GM12891 (cell line): ENCODE results near the gene SLC2A10.

Experiments
- POLR2A ChIP-seq: IDR thresholded peaks from 2 replicates; pipeline ENCODE4 v1.6.1; 2011; ENCODE audit warnings: low read depth, low read length, control low read depth
- SPI1 ChIP-seq: IDR thresholded peaks from 2 replicates; pipeline ENCODE4 v1.6.1; 2011; ENCODE audit warnings: low read depth, low read length, control low read depth
- TAF1 ChIP-seq: IDR thresholded peaks from 2 replicates; pipeline ENCODE4 v1.6.1; 2011; ENCODE audit warnings: low read depth, low read length, control low read depth

- TF ChIP-seq POLR2A (no peak), TAF1 (no peak), SPI1 (no peak)
These were observed 33.6 kb downstream of the SLC2A10 start for GRCh38 chr20:46743088-46743487.
